ENCODE results near the gene ETF1.
A peak's percentile ranks its signal among the peaks of the same experiment; 100 is the strongest.
"Not testable (repeated sequence)": the region's sequence is repeated elsewhere in the genome, so short reads cannot be mapped to it uniquely, and the experiment has no call there.

The ETF1 gene

DNA sequence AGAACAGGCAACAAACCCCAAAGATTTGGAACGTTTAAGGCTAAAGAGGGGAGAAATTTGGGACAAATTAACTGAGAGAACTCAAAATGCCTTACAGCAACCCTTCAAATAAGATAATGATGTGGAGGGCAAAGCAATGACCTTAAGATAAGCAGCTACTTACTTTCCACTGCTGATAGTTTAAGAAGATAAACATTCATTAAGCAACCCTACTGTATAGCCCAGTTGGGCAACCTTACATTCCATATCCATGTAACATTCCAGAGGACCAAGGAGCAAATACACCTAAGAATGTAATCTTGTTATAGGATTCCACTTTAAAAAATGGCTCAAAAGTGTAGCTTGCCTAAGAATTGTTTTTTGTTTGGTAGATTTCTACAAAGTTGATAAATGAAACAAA lies 14.8 kb downstream of the ETF1 start:
- no peak for DNase-seq

DNA sequence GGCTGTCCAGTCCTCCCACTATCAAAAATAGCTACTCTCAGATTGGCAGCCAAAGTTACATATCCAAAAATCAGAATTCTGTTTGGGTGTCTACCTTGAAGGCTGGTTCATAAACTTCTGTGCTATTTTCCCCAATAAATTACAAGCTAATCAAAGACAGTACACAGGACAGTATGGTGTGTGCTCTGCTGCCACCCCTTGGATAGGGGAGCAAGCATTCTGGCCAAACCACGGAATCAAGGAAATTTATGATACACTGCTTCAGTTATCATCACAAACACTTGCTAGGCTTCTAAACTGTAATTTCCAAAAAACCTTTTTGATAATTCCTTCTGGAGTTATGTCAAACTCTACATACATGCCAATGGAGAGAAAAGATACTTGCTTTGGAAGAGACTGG lies 15.9 kb downstream of the ETF1 start:
- DNase-seq: no peak

DNA sequence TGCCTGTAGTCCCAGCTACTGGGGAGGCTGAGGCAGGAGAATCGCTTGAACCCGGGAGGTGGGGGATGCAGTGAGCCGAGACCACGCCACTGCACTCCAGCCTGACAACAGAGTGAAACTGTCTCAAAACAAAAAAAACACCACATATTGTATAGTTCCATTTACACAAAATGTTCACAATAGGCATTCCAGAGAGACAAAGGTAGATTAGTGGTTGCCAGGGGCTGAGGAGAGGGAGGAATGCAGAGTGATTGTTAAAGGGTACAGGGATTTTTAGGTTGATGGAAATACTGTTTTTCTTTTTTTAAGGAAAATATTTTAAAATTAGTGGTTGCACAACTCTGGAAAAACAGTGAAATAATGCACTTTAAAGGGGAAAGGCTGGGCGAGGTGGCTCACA lies 19.6 kb downstream of the ETF1 start:
- DNase-seq: no peak

DNA sequence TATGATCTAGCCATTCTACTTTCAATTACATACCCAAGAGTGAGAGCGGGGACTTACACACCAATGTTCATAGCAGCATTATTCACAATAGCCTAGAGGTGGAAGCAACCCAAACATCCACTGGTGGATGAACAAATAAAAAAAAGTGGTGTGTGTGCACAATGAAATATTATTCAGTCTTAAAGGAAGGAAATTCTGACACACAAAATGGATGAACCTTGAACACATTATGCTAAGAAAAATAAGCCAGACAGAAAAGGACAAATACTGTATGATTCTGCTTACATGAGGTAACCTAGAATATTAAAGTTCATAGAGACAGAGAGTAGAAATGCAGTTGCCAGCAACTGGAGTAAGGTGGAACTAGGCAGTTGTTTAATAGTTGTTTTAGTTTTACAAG lies 22.1 kb downstream of the ETF1 start:
- no peak for DNase-seq

DNA sequence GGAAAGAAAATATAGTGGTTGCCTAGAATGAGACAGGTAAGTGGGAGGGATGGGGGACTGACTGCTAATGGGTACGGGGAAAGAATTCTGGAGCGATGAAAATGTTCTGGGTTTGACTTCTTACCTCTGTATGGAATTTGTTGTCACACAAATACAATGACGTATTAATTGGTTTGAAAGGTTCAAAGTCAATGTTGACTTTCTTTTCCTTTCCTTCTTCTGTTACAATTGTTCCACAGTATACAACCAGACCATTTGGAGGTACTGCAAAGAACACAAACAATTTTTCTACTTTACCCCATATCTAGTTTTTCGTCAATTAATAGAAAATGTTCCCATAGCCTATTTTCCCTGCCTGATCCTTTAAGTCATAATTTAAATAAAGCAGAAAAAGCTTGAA lies 25.6 kb downstream of the ETF1 start:
- no peak for DNase-seq

DNA sequence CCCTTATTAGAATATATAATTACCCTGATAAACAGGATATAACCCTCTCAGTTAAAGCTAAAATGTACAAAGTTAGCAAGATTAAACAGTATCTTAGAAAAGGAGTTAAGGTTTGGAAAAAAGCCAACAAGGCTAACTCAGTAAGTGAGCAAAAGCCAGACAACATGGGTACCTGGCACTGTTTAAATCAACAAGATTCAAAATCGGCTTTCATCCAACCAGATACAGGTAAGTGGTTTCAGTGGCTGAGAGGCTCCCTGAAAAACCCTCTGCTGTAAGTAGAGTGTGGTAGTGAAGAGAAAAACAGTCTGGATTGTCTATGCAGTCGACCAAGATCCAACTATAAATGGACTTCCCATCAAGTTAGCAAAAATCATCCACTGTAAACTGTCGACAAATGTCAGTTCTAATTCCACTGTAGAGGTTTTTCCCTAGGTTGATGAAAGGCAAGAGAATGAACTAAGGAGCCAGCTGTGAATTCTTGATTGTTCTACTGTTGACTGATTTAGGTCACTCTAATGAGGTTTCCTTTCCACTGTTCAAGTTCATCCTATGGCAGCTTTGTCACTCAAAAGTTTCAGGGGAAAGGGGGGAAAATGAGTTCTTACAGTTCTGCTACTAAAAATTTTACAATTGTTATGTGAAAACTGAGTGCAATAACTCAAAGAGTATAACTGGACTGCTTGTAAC lies 27.3 kb downstream of the ETF1 start:
- no peak for DNase-seq

DNA sequence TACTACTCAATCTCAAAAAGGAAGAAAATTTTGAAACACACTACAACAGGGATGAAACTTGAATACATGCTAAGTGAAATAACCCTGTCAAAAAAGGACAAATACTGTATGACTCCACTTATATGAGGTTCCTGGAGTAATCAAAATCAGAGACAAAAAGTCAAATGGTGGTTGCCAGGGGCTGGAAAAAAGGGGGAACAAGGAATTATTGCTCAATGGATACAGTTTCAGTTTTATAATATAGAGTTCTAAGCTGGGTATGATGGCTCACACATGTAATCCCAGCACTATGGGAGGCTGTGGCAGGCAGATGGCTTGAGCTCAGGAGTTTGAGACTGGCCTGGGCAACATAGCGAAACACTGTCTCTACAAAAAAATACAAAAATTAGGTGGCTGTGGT lies 29.0 kb downstream of the ETF1 start:
- DNase-seq: no peak

DNA sequence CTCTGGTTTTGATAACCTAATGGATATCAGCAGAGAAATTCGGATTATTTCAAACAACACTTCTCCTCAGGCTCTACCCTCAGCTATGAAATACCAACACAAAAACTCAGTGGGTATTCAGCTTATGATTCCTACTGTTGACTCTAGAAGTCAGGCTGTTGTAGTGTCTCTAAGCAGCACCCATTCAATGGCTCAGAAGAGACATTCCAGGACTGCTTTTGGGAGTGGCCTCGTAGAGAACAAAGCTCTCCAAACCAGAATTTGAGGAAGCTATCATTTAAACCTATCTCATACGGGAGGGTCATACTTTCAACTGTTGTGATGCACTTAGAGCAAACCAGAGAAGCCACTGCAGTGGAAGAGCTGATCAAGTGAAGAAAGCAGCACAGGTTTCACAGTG lies 34.1 kb downstream of the ETF1 start:
- no peak for DNase-seq

DNA sequence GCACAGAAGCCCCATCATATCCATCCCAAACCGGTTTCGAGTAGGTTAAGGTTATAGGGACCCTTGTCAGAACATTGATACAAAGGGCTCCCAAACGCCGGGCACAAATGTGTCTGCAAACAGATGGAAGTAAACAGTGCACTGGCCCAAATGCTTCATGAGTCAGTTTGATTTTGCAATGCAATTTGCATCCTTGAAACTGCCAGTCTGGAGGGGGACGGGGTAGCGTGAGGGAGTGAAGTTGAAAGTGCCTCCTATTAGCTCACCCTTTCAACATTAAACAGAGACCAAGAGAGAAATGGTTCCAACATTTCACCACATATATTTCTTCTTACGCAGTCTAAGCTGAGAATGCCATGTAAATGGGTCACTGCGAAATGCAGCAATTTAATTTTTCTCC lies 35.6 kb downstream of the ETF1 start:
- DNase-seq: not testable (repeated sequence)

DNA sequence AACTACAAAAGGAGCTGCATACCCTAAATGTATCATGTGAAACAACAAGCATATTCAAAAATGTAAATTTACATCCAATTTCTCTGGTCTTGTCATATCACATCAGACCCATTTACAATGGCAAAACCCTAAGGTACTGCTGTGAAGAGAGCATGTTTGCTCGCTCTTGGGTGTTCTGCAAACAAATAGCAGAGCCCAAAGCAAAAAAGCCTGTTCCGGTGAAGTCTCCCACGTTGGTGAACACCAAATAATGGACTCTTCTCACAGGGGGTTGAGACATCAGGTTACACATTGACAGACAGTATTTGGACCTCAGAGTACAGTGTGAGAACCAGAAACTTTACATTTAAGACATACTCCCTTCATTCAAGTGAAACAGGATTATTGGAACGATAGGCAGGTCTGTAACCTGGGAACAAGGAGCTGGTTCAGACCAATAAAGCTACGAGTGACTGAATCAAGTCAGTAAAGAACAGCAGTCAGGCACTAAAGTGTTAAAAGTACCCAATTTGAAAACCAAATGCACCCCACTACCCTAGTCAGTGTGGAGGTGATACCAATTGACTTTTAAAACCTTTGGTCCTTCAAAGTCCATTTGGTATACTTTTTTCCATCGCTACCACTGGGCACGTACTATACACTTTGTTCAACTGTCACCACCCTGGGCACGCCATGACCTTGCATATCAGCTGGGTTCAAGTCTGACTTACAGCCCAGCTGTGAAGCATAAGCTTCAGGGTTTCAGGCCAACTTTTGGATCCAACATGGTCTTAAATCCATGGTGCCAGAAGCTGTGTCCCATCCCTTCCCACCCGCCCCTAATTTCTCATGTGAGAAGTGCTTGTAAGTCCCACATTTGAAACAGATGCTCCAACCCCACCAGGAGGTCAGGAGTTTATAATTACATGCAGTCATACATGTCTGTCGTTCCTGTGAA lies 36.4 kb downstream of the ETF1 start:
- DNase-seq: no peak

DNA sequence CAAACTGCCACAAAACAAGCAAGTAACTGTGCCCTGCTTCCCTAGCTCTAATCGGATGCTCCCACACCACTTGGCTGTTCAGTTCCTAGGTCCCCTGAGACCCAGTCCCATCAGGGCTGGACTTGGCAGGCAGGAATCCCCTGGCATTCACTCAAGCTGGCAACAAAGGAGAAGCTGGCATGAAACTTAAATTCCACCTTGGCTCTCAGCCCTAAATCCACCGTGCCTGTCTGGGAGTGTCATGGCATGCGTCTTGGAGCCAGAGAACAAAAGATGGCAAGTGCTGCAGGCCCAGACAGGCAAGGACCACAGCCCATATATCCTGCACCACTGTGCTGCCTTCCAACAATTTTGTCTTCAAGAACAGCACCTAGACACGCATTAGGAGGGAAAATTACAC lies 38.2 kb downstream of the ETF1 start:
- DNase-seq: peak; percentile 57

DNA sequence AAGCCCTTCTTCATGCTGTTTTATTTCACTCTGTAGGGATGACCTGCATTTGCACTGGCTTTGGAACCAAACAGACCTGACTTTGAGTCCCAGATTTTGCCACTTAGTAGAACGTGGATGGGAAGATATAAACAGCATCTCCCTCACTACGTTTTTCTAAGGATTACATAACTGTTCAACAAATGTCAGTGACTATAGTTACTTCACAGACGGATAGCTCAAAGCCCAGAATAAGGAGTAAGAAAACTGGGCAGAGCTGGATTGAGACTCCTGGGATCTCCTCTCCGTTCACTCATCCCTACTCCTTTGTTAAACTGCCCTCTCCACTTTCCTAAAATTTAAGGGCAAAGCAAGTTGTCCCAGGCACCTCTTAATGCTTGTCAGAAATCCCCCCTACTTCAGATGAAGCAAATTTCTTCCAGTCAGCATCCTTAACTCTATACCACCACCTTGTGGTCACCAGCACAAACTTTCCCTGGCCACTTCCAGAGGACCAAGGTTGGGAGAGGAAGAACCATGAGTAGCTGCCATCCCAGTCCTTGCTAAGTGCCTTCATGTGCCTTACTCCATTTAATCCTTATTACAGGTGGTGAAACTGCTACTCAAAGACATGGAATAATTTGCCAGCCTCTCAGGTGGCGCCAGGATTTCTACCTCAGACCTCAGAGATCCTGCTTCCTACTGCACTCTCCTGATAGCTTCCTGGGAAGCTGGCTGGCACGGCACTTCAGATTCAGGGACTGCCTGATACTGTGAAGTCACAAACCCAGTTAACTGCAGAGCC lies 39.4 kb downstream of the ETF1 start:
- DNase-seq: peak; percentile 62

DNA sequence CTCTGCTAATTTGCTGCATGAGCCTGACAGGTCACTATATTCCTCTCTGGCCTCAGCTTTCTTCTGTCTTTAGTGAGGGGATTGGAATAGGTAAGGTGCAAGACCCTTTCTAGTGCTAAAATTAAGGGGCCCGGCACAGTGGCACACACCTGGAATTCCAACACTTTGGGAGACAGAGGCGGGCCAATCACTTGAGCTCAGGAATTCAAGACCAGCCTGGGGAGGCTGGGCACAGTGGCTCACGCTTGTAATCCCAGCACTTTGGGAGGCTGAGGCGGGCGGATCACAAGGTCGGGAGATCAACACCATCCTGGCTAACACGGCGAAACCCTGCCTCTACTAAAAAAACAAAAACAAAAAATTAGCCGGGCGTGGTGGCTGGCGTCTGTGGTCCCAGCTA lies 40.5 kb downstream of the ETF1 start:
- no peak for DNase-seq

DNA sequence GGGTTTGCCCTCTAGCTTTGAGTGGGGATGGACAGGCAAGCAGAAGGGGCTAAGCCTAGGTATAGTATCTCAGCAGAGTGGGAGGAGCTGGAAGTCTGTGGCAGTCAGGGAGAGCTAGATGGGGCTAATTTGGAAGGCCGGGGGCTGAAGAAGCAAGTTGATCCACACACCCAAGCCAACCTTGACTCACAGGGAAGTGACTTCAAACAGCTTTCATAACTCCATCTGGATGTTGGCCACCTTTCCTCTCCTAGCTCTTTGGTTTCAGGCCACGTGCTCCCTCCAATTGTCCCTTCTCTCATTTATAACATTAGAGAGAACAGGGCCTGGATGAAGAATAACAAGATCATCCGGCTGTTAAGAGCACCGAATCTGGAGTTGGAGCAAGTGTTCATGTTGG lies 40.9 kb downstream of the ETF1 start:
- no peak for DNase-seq

DNA sequence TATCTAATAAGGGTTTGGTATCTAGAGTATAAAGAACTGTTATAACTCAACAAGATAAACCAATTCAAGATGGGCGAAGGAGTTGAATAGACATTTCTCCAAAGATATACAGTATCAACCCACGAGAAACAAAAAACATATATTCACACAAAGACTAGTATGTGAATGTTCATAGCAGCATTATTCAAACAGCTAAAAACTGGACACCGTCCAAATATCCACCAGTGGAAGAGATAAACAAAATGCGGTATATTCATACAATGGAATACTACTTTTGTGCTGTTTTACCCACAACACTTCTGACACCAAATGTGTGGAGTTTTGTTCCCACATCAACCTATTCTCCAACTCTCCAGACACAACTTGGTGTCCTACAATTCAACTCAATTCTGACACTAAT lies 44.7 kb downstream of the ETF1 start:
- no peak for DNase-seq

DNA sequence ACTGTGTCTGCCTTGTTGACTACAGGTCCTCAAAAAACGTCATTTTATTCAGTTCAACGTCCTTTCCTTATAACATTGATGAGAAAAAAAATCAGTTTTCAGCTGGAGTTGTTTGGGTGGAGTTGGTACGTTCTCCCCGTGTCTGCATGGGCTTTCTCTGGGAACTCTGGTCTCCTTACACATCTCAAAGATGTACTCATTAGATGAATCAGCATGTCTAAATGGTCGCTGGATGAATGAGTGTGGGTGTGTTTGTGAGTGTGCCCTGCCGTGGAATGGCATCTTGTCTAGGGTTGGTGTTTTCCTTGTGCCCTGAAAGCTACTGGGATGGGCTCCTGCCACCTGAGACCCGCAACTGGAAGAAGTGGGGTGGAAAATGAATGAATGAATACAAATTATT lies 47.7 kb downstream of the ETF1 start:
- DNase-seq: no peak

DNA sequence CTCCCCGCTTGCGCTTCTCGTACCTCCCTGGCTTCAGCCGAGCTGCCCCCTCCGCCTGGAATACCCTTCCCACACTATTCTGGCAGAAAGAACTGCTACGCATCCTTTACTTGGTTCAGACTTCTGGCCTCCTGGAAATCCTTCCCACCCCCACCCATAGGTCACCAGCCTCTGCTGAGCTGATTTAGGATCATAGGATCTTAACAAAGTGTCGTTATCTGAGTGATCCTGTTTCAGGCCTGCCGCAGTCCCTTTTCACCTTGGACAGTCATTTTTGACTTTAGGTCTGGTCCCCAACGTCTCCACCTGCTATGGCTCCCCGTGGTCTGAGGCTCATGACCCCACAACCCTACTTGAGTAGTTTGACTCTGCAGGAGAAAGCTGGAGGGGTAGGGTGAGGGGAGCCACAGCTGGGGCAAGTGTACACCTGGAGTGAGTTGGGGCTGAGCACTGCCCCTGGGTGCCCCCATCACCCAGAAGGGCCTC lies 50.4 kb downstream of the ETF1 start:
- DNase-seq: no peak

DNA sequence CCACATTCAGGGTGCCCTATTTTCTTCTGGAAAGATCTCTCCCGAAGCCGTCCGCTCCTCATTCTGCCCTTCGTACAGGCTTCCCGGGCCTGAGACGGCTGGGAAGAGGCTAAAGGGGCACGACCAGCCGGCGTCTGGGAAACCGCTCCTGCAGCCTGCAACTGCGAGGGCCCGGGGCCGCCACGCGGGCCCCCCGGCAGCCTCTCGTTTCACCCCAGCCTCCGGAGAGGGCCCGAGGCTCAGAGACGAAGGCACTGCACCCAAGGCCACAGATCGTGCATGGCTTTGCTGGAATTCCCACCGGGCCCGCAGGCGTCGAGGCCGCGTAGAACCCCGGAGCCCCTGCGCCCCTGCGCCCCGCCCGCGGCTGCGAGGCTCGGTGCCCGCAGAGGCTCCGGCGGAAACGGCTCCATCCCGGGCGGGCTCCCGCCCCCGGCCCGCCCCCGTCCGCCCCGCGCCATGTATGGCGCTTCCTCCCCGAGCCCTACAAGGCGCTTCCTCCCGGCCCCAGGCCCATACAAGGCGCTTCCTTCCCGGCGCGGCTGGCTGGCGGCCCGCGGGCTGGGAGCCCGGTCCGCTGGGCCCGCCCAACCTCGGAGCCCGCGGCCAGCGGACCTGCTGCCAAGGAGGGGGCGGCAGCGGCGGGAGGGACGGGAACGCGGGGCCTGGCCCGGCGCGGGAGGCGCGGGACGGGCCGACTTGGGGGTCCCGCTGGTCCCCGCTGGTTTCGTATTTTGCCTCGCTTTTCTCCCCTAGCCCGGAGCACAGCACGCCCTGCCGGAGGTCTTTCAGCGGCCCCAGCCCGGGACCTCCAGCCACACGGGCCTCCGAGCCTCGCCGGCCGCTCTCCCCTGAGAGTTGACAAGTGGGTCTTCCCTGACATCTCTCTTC lies 51.1 kb downstream of the ETF1 start:
- peak; percentile 63 for DNase-seq

DNA sequence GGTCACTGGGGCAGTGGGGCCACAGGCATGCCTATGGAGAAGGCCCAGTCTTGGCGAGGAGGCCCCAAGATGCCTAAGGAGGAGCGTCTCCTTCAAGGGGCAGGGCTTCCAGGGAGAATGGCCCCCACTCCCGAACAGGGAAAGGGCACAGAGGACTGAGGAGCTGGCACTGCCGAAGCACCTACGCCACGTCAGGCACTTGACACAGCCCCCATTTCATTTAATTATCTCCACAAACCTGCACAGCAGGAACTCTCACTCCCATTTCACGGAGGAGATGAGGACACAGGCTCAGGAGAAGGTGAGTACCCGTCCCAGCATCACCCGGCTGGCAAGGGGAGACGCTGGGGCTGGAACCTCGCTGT lies 51.8 kb downstream of the ETF1 start:
- DNase-seq: no peak

DNA sequence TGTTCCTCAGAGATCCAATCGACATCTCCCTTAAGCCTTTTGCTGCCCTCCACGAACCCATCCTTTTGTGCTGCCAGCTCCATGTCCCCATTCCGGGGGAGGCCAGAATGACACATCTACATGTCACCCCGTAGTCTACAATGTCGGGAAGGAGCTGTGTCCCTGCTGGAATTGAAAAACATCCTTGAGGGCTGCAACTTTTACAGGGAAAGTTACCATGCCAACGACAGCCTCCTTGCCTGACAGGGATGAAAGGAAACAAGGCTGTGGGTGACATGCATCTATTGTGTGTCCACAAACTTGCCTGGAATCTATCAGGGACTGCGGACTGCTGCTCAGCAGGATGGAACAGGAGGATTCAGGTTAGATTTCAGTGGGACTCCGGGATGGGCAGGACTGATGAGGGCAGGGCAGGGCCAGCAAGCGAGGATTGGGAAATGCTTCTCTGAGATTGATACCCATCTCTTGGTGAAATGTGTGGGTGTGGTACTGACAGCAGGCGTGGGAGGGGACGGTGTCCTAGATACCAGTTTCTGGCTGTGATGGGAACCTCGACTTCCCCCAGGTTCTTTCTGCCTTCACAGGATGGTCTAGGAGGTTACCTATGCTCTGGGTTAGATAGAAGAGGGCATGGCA lies 52.3 kb downstream of the ETF1 start:
- DNase-seq: no peak

DNA sequence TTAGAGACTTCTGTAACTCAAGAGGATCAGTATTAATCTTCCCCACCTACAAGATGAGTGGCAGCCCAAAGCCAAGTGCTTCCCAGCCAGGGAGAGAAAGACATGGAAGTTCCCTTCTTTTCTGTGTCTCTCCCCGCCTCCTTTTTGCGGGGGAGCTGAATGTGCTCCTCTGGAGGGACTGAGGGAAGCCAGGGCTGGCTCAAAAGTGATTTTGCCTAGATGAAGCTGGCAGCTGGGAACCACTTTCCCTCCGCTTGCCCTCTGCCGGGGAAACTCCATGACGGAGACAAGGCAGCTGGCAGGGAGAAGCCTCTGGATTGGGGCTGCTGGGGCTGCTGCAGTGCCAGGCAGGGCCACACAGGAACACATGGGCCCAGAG lies 53.4 kb downstream of the ETF1 start:
- DNase-seq: peak; percentile 31

DNA sequence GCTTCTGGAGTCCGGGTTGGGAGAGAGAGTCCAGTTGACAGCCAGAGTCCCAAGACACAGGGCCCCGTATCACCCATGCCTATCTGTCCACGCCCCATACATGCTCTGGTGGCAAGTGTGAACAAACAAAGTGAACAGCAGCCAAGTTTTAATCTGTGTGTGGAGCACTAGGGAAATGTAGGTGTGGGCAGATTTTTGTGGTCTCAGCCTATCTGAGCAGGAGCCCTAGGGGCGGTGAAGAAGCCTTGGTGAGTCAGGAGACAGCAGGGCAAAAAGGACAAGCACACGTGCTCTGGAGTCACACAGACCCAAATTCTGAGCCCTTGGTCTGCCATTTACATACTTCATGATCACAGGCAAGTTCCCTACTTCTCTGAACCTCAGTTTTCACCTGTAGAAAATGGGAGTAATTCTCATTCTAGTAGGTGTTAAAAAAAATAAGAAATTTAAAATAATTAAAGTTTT lies 54.5 kb downstream of the ETF1 start:
- DNase-seq: no peak

Measured in NCI-H1694 treated with DMSO at 0.1 percent for 48 hours (cell line).